K562 (cell line): ENCODE measurements around the gene TRERF1. TPM values are rescaled to one million over a fixed set of nuclear protein-coding genes. Genes with fewer than 3 reads are reported as not detected.

Experiments used
- ATAC-seq: fragments of 200-7000 bp; cut with Tn5 transposase; 3 replicates; pipeline ENCODE4 v1.9.1; 2020; ENCODE audit warnings: moderate library complexity
- BruUV-seq: library from RNA; stranded (reverse); fragments of 400-500 nt; replicated peaks from 2 replicates; lab custom pipeline; 2021; lab: Mats Ljungman, UMichigan
- CTCF ChIA-PET: fragments of 300-600 bp; formaldehyde crosslinking; extraction: SDS; loops from one replicate; lab custom pipeline; 2021; ENCODE audit warnings: low intra/inter-chr PET ratio; lab: Yijun Ruan, JAX
- POLR2A ChIA-PET: fragments of 300-600, 350-650 bp; sonication (Branson Sonifier 250); formaldehyde crosslinking; extraction: SDS; loops from one replicate; lab custom pipeline; 2021; ENCODE audit warnings: antibody characterized with exemption, inconsistent platforms; lab: Yijun Ruan, JAX
- DNase-seq, 4 experiments: peaks; one replicate each; pipeline versions ENCODE4 v3.0.0 to v3.0.0-alpha.2; 2011 to 2018; ENCODE audit warnings: low spot score in 3 of 4, mixed read lengths in 3 of 4; ENCODE audit errors: extremely low read depth in 1 of 4
- FAIRE-seq: peaks from 2 replicates; lab custom pipeline; 2011; peaks lifted over from hg19 to GRCh38; lab: Jason Lieb, UNC
- H2AFZ ChIP-seq: 2 replicates; pipeline ENCODE4 v1.6.0; 2011; ENCODE audit warnings: low read depth, low read length, control low read depth, inconsistent platforms
- H3K27ac ChIP-seq: fragments of 200-600 bp; 3 replicates; pipeline ENCODE4 v1.8.0; 2011; ENCODE audit warnings: low read depth, mild to moderate bottlenecking, control low read depth, inconsistent platforms, low read length, moderate library complexity, mixed read lengths; ENCODE audit errors: extremely low read depth
- H3K27me3 ChIP-seq, 2 experiments: fragments of 300-600 bp in 1 of 2; 2 replicates in 1 of 2; 3 replicates in 1 of 2; pipeline versions ENCODE4 v1.6.0 to v1.8.0; 2011; ENCODE audit warnings: inconsistent platforms in 2 of 2, low read length in 2 of 2, mild to moderate bottlenecking in 1 of 2, mixed read lengths in 1 of 2, moderate library complexity in 1 of 2; ENCODE audit not compliant: control insufficient read depth in 2 of 2, insufficient read depth in 2 of 2
- H3K36me3 ChIP-seq: fragments of 300-600 bp; 3 replicates; pipeline ENCODE4 v1.8.0; 2011; ENCODE audit warnings: mild to moderate bottlenecking, low read length, inconsistent platforms; ENCODE audit not compliant: control insufficient read depth, insufficient read depth
- H3K4me1 ChIP-seq, 2 experiments: fragments of 200-600 bp in 1 of 2; replicated peaks in 1 of 2; 2 replicates in 1 of 2; 3 replicates in 1 of 2; pipeline versions ENCODE4 v1.5.1 to v1.8.0; 2011; ENCODE audit warnings: inconsistent platforms in 2 of 2, low read length in 2 of 2, mild to moderate bottlenecking in 1 of 2, mixed read lengths in 1 of 2, moderate library complexity in 1 of 2; ENCODE audit not compliant: control insufficient read depth in 2 of 2, insufficient read depth in 2 of 2
- H3K4me2 ChIP-seq: 2 replicates; pipeline ENCODE4 v1.6.1; 2011; ENCODE audit warnings: low read length, control low read depth, inconsistent platforms, mixed read lengths; ENCODE audit not compliant: insufficient read depth
- H3K4me3 ChIP-seq: fragments of 200-600 bp; sonication (generic), shearing (Covaris generic); 2 replicates; pipeline ENCODE4 v1.5.1; 2016; ENCODE audit warnings: control low read depth, inconsistent platforms
- H3K79me2 ChIP-seq: fragments of 200-600 bp; 3 replicates; pipeline ENCODE4 v1.8.0; 2011; ENCODE audit warnings: low read length, inconsistent platforms; ENCODE audit not compliant: control insufficient read depth, insufficient read depth
- H3K9ac ChIP-seq, 2 experiments: 2 replicates each; pipeline versions ENCODE4 v1.6.0 to v1.6.1; 2011; ENCODE audit warnings: low read depth in 2 of 2, low read length in 2 of 2, control low read depth in 1 of 2, inconsistent platforms in 1 of 2, mild to moderate bottlenecking in 1 of 2, mixed read lengths in 1 of 2; ENCODE audit not compliant: insufficient read depth in 1 of 2
- H3K9me1 ChIP-seq: one replicate; pipeline ENCODE4 v1.6.0; 2011; ENCODE audit warnings: inconsistent platforms, mild to moderate bottlenecking, low read length, moderate library complexity; ENCODE audit not compliant: control insufficient read depth, insufficient read depth
- H3K9me3 ChIP-seq: replicated peaks from 2 replicates; pipeline ENCODE4 v1.5.1; 2011; ENCODE audit warnings: low read depth, low read length, inconsistent platforms; ENCODE audit not compliant: control insufficient read depth, insufficient read depth
- H4K20me1 ChIP-seq: replicated peaks from 2 replicates; pipeline ENCODE4 v1.6.1; 2011; ENCODE audit warnings: low read length, inconsistent platforms, mixed read lengths; ENCODE audit not compliant: control insufficient read depth, insufficient read depth
- BACH1 ChIP-seq: fragments of 200-800 bp; sonication (Bioruptor generic); IDR thresholded peaks from 2 replicates; pipeline ENCODE4 v1.6.1; 2016; ENCODE audit warnings: missing genetic modification characterization, missing compliant biosample characterization
- CEBPB ChIP-seq: fragments of 450-650 bp; IDR thresholded peaks from 2 replicates; pipeline ENCODE4 v1.6.1; 2016; ENCODE audit warnings: missing genetic modification characterization, missing compliant biosample characterization
- JUNB ChIP-seq: fragments of 450-650 bp; formaldehyde crosslinking; conservative IDR thresholded peaks from 2 replicates; pipeline ENCODE4 v1.4.0; 2020; ENCODE audit warnings: mild to moderate bottlenecking
- KAT8 ChIP-seq: fragments of 450-650 bp; IDR thresholded peaks from 2 replicates; pipeline ENCODE4 v1.6.1; 2016; ENCODE audit warnings: low read depth, mild to moderate bottlenecking
- MAZ ChIP-seq, 2 experiments: fragments of 450-650 bp in 1 of 2; sonication (generic) in 1 of 2; formaldehyde crosslinking; IDR thresholded peaks in 1 of 2; conservative IDR thresholded peaks in 1 of 2; 2 replicates each; pipeline versions ENCODE4 v1.4.0 to v1.5.0; 2020; ENCODE audit warnings: mild to moderate bottlenecking in 1 of 2, missing genetic modification reagents in 1 of 2
- NCOR1 ChIP-seq: fragments of 450-650 bp; IDR thresholded peaks from 2 replicates; pipeline ENCODE4 v1.6.1; 2016; ENCODE audit warnings: mild to moderate bottlenecking, moderate library complexity
- NFATC3 ChIP-seq: fragments of 450-650 bp; IDR thresholded peaks from 2 replicates; pipeline ENCODE4 v1.6.1; 2017; ENCODE audit warnings: mild to moderate bottlenecking
- OTX1 ChIP-seq: fragments of 450-650 bp; formaldehyde crosslinking; IDR thresholded peaks from 2 replicates; pipeline ENCODE4 v1.4.0; 2022; ENCODE audit warnings: mild to moderate bottlenecking
- POLR2A ChIP-seq: fragments of 450-650 bp; conservative IDR thresholded peaks from 2 replicates; pipeline ENCODE4 v1.6.1; 2016
- RFX5 ChIP-seq: IDR thresholded peaks from 2 replicates; pipeline ENCODE4 v1.6.1; 2011; ENCODE audit warnings: low read depth, mild to moderate bottlenecking, improper control_type of control experiment, low read length
- RUNX1 ChIP-seq: sonication (generic); IDR thresholded peaks from 2 replicates; pipeline ENCODE4 v1.6.1; 2016; ENCODE audit warnings: antibody characterized with exemption, low read depth
- SIX5 ChIP-seq, 2 experiments: IDR thresholded peaks; 2 replicates each; pipeline ENCODE4 v1.6.1; 2011; ENCODE audit warnings: low read length in 2 of 2, borderline replicate concordance in 1 of 2, low read depth in 1 of 2, mild to moderate bottlenecking in 1 of 2, moderate library complexity in 1 of 2; ENCODE audit not compliant: insufficient read depth in 1 of 2
- SOX6 ChIP-seq: fragments of 450-650 bp; IDR thresholded peaks from 2 replicates; pipeline ENCODE4 v1.6.1; 2014; ENCODE audit warnings: mild to moderate bottlenecking
- SRF ChIP-seq, 2 experiments: fragments of 250-450, 450-650 bp in 1 of 2; sonication (Bioruptor Pico) in 1 of 2; sonication (generic) in 1 of 2; formaldehyde crosslinking; IDR thresholded peaks; 2 replicates each; pipeline versions ENCODE4 v1.5.0 to v1.5.1; 2020 to 2022; ENCODE audit warnings: mild to moderate bottlenecking in 1 of 2, missing genetic modification reagents in 1 of 2
- SUPT5H ChIP-seq: fragments of 450-650 bp; IDR thresholded peaks from 2 replicates; pipeline ENCODE4 v1.6.1; 2016
- TARDBP ChIP-seq: fragments of 450-650 bp; IDR thresholded peaks from 2 replicates; pipeline ENCODE4 v1.6.1; 2016
- TCFL5 ChIP-seq: fragments of 250-450 bp; sonication (Bioruptor Pico); conservative IDR thresholded peaks from 2 replicates; pipeline ENCODE4 v1.6.1; 2021; ENCODE audit warnings: mild to moderate bottlenecking, moderate library complexity, matching md5 sums
- TFAM ChIP-seq: fragments of 250-450 bp; sonication (Bioruptor Pico); conservative IDR thresholded peaks from 2 replicates; pipeline ENCODE4 v1.5.0; 2021; ENCODE audit warnings: mild to moderate bottlenecking, moderate library complexity
- ZNF830 ChIP-seq: fragments of 250-450 bp; sonication (Bioruptor Pico); IDR thresholded peaks from 2 replicates; pipeline ENCODE4 v1.5.0; 2021; ENCODE audit warnings: mild to moderate bottlenecking
- WGBS: fragments of 100-300 bp; shearing (Covaris generic); methylation state at CpG from one replicate; pipeline ENCODE4 v1.1.6; 2016; ENCODE audit warnings: low coverage, mixed read lengths; ENCODE audit not compliant: insufficient coverage; ENCODE audit errors: missing lambda C conversion rate; 5-methylcytosine and 5-hydroxymethylcytosine counted together
- in situ Hi-C: fragments of 300-500 bp; cut with MboI; formaldehyde crosslinking; loops from 4 replicates; pipeline ENCODE4 v1.15.0; 2018; ENCODE audit warnings: inconsistent platforms, mixed read lengths
- intact Hi-C: fragments of 100-400 bp; cut with micrococcal nuclease; formaldehyde crosslinking; loops from 2 replicates; pipeline ENCODE4 v1.14.2; 2022
- polyA plus RNA-seq, 8 experiments: library from polyadenylated mRNA; depleted of rRNA in 4 of 8; stranded (reverse) in 5 of 8; unstranded in 3 of 8; fragments of >200 nt; fragmentation: Nextera tagmentation in 2 of 8; fragmentation: Illumina TruSeq in 1 of 8; extraction: Ambion mirVana in 2 of 8; extraction: Trizol in 1 of 8; gene quantifications; 2 replicates each; pipeline versions ENCODE4 v1.2.1 to v1.2.3, GENCODE V29; 2011 to 2014; ENCODE audit warnings: inconsistent platforms in 1 of 8, missing spikeins in 1 of 8
- total RNA-seq, 7 experiments: library from RNA; depleted of rRNA in 6 of 7; stranded (reverse); fragments of >200 nt in 6 of 7; fragmentation: Illumina TruSeq in 2 of 7; extraction: Trizol in 2 of 7; gene quantifications; 2 replicates each; pipeline versions ENCODE4 v1.2.1 to v1.2.3, GENCODE V29; 2011 to 2021; ENCODE audit warnings: low replicate concordance in 1 of 7
- TF ChIP-seq, protein P1 (sequence below): fragments of 450-650 bp; conservative IDR thresholded peaks from 2 replicates; pipeline ENCODE4 v1.6.1; 2016; ENCODE audit warnings: missing genetic modification characterization, low read depth, mild to moderate bottlenecking, control low read depth, missing compliant biosample characterization

Gene TRERF1
- total and polyA plus RNA-seq, 9 of the 15 experiments (the other 6 are each of a cell fraction or from before 2014, with no cell fraction given), result 0.04 to 0.20 (median 0.07) TPM; not detected in 3

- H3K9me3 ChIP-seq, result no peaks in the 10 kb centered on the region
- no peaks in the 10 kb centered on the region for H3K9me1 ChIP-seq
- H3K79me2 ChIP-seq, result no peaks in the 10 kb centered on the region
- intact Hi-C loops, result no loop called here
- POLR2A ChIA-PET, result no interaction called here
- H3K4me2 ChIP-seq, result no peak overlapping the region
- no TSS peak for BruUV-seq
- H2AFZ ChIP-seq, result no peak overlapping the region
- no peak overlapping the region for H3K4me3 ChIP-seq
- no peak overlapping the region for H3K9ac ChIP-seq
- CTCF ChIA-PET, result no interaction called here
- DNase-seq, result no peak
- H3K27me3 ChIP-seq, result peaks cover 10 to 12% of the 10 kb centered on the region in 2 experiments
- ATAC-seq, result no peak
- WGBS, result 10% methylated on average over 2 of the region's 2 CpGs
- no peak for FAIRE-seq
- H3K4me1 ChIP-seq, result no peaks in the 10 kb centered on the region
- TF ChIP-seq SRF (CRISPR knock-in tag; IDR thresholded peaks at IDR 0.05) (no peak), NFATC3 (no peak), TFAM (no peak), ZNF830 (no peak), SIX5 (IDR thresholded peaks at IDR 0.05; ENCODE audit: borderline replicate concordance in 1 of 2, insufficient read depth in 1 of 2, low read depth in 1 of 2, low read length in 2 of 2) (no peak), POLR2A (no peak), RUNX1 (no peak), MAZ (CRISPR knock-in tag; conservative IDR thresholded peaks at IDR 0.05 in 1 of 2, IDR thresholded peaks at IDR 0.05 in 1 of 2) (no peak), TARDBP (no peak), RFX5 (no peak), CEBPB (tag) (no peak), JUNB (CRISPR knock-in tag) (no peak), SOX6 (no peak), OTX1 (CRISPR knock-in tag) (no peak), SUPT5H (no peak), KAT8 (no peak), NCOR1 (no peak), BACH1 (tag) (no peak), TCFL5 (CRISPR knock-in tag) (no peak)
- TF ChIP-seq, protein P1, sequence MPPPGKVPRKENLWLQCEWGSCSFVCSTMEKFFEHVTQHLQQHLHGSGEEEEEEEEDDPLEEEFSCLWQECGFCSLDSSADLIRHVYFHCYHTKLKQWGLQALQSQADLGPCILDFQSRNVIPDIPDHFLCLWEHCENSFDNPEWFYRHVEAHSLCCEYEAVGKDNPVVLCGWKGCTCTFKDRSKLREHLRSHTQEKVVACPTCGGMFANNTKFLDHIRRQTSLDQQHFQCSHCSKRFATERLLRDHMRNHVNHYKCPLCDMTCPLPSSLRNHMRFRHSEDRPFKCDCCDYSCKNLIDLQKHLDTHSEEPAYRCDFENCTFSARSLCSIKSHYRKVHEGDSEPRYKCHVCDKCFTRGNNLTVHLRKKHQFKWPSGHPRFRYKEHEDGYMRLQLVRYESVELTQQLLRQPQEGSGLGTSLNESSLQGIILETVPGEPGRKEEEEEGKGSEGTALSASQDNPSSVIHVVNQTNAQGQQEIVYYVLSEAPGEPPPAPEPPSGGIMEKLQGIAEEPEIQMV, result no peak
- H3K36me3 ChIP-seq, result no peaks in the 10 kb centered on the region
- in situ Hi-C loops, result no loop called here
- H4K20me1 ChIP-seq, result no peaks in the 10 kb centered on the region
- H3K27ac ChIP-seq, result no peak overlapping the region
Measured at GRCh38 chr6:42488129-42488528, 36.4 kb upstream of the TRERF1 start.
